HG02870 (cell line): ENCODE data around the gene SPATA32.
"Not testable (repeated sequence)": the region's sequence is repeated elsewhere in the genome, so short reads cannot be mapped to it uniquely, and the experiment has no call there.

Experiments used
- ATAC-seq: cut with Tn5 transposase; IDR thresholded peaks from one replicate; pipeline ENCODE4 v1.9.1; 2021; ENCODE audit warnings: mild to moderate bottlenecking, moderate library complexity; ENCODE audit not compliant: unreplicated experiment

The SPATA32 gene

GRCh38 chr17:45261577-45262515 lies at the start of gene SPATA32:
SPATA32 (minus strand) TSS chr17:45262094; CDS start chr17:45262016, 78 bp downstream.
- no peak for ATAC-seq

GRCh38 chr17:45311401-45311759 lies 49.5 kb upstream of the SPATA32 start:
- no peak for ATAC-seq

- ATAC-seq = no peak
Measured at GRCh38 chr17:45310380-45311324, 48.8 kb upstream of the SPATA32 start.

GRCh38 chr17:45309400-45309799 lies 47.5 kb upstream of the SPATA32 start:
- no peak for ATAC-seq

- ATAC-seq = no peak
Measured at GRCh38 chr17:45308840-45309239, 46.9 kb upstream of the SPATA32 start.

GRCh38 chr17:45308016-45308365 lies 46.1 kb upstream of the SPATA32 start:
- no peak for ATAC-seq

GRCh38 chr17:45307290-45308015 lies 45.6 kb upstream of the SPATA32 start:
- no peak for ATAC-seq

- no peak for ATAC-seq
Measured at GRCh38 chr17:45306623-45307022, 44.7 kb upstream of the SPATA32 start.

GRCh38 chr17:45306094-45306493 lies 44.2 kb upstream of the SPATA32 start:
- no peak for ATAC-seq

- ATAC-seq = no peak
Measured at GRCh38 chr17:45305530-45306087, 43.7 kb upstream of the SPATA32 start.

- no peak for ATAC-seq
Measured at GRCh38 chr17:45302649-45303173, 40.8 kb upstream of the SPATA32 start.

GRCh38 chr17:45302220-45302619 lies 40.3 kb upstream of the SPATA32 start:
- ATAC-seq = not testable (repeated sequence)

- no peak for ATAC-seq
Measured at GRCh38 chr17:45301674-45302073, 39.8 kb upstream of the SPATA32 start.

- ATAC-seq = no peak
Measured at GRCh38 chr17:45300060-45300751, 38.3 kb upstream of the SPATA32 start.

GRCh38 chr17:45299361-45299760 lies 37.5 kb upstream of the SPATA32 start:
- ATAC-seq = no peak

GRCh38 chr17:45298546-45299285 lies 36.8 kb upstream of the SPATA32 start:
- no peak for ATAC-seq

GRCh38 chr17:45296833-45297124 lies 34.9 kb upstream of the SPATA32 start:
- no peak for ATAC-seq

GRCh38 chr17:45296003-45296832 lies 34.3 kb upstream of the SPATA32 start:
- ATAC-seq = no peak
